BJ (cell line): ENCODE results near the gene CTBP1. TPM values are rescaled to one million over a fixed set of nuclear protein-coding genes. Genes with fewer than 3 reads are reported as not detected.

Experiments used
- CTCF ChIA-PET: fragments of 350-600 bp; formaldehyde crosslinking; extraction: SDS; loops from one replicate; lab custom pipeline; 2021; ENCODE audit warnings: antibody characterized with exemption, inconsistent platforms; lab: Yijun Ruan, JAX
- POLR2A ChIA-PET: fragments of 300-600 bp; sonication (Branson Sonifier 250); formaldehyde crosslinking; extraction: SDS; loops from one replicate; lab custom pipeline; 2021; ENCODE audit warnings: antibody characterized with exemption; lab: Charles Lee
- DNase-seq: peaks from one replicate; pipeline ENCODE4 v3.0.0-alpha.2; 2011; ENCODE audit warnings: low read depth
- H3K27me3 ChIP-seq: 2 replicates; pipeline ENCODE4 v1.6.0; 2011; ENCODE audit warnings: low read length; ENCODE audit not compliant: control insufficient read depth, insufficient read depth
- H3K36me3 ChIP-seq: 2 replicates; pipeline ENCODE4 v1.5.1; 2011; ENCODE audit warnings: low read length; ENCODE audit not compliant: control insufficient read depth, insufficient read depth
- H3K4me3 ChIP-seq: 2 replicates; pipeline ENCODE4 v1.5.1; 2011; ENCODE audit warnings: low read depth, mild to moderate bottlenecking, control low read depth, low read length
- CTCF ChIP-seq: IDR thresholded peaks from 2 replicates; pipeline ENCODE4 v1.5.1; 2011; ENCODE audit warnings: low read depth, mild to moderate bottlenecking, control low read depth, inconsistent platforms, low read length, moderate library complexity; ENCODE audit not compliant: insufficient read depth
- polyA plus RNA-seq: library from polyadenylated mRNA; depleted of rRNA; stranded (reverse); fragments of >200 nt; gene quantifications from 2 replicates; pipeline ENCODE4 v1.2.3, GENCODE V29; 2011

Gene CTBP1
- polyA plus RNA-seq, 1 experiment: 106 TPM

- H3K4me3 ChIP-seq: no peak overlapping the region
- ChIA-PET CTCF (no interaction called here), POLR2A (no interaction called here)
- no peak for TF ChIP-seq CTCF
- H3K27me3 ChIP-seq: no peaks in the 10 kb centered on the region
- H3K36me3 ChIP-seq: peaks cover 19% of the 10 kb centered on the region
- no peak for DNase-seq
These were observed 7.4 kb downstream of the CTBP1 start for GRCh38 chr4:1241466-1241935.

GRCh38 chr4:1240721-1241465 is 8.0 kb downstream of the CTBP1 start:
- Histone ChIP-seq H3K4me3 (no peak overlapping the region), H3K36me3 (peaks cover 23% of the 10 kb centered on the region), H3K27me3 (no peaks in the 10 kb centered on the region)
- TF ChIP-seq CTCF: no peak
- POLR2A ChIA-PET: no interaction called here
- DNase-seq: no peak
- CTCF ChIA-PET: no interaction called here

- Histone ChIP-seq H3K36me3 (peaks cover 30% of the 10 kb centered on the region), H3K4me3 (no peak overlapping the region), H3K27me3 (no peaks in the 10 kb centered on the region)
- no peak for TF ChIP-seq CTCF
- no peak for DNase-seq
- ChIA-PET CTCF (no interaction called here), POLR2A (no interaction called here)
These were observed 9.0 kb downstream of the CTBP1 start for GRCh38 chr4:1239950-1240307.

DNA sequence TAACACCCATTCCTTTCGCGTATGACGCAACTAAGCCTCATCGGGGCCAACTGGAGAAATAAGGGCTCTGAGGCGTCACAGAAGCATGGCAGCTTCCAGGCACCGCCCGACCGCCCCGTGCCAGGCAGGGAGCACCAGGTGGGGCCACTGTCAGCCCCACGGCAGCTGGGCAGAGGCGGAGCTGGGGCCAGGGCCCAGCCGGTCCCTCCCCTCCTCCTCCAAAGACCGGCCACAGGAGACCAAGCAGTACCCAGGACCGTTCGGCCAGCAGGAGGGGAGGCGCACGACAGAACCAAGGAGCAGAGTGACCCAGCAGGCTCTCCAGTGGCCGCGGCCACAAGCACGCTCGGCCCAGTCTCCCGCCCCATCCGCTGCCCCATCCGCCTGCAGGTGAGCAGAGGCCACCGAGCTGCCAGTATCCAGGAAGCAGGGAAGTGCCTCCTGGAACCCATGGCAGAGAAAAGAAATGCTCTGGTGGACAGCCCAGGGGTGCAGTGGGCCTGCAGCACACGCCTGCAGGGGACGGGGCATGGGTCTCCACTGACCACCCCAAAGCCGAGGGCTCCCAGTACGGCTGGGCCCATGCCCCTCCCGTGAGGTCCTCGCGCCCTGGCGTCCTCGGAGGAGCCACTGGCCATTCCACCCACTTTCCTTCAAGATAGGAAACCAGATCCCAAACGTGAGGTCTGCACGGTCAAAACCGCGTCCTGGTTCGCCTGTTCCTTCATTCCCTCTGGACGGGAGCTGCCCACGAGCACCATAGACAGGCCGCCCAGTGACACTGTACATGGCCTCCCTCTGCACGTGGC is 9.6 kb downstream of the CTBP1 start:
- Histone ChIP-seq H3K4me3 (no peak overlapping the region), H3K36me3 (peaks cover 29% of the 10 kb centered on the region), H3K27me3 (no peaks in the 10 kb centered on the region)
- no peak for DNase-seq
- POLR2A ChIA-PET: no interaction called here
- CTCF ChIA-PET: no interaction called here
- TF ChIP-seq CTCF: no peak

GRCh38 chr4:1238676-1239000 is 10.3 kb downstream of the CTBP1 start:
- Histone ChIP-seq H3K36me3 (peaks cover 29% of the 10 kb centered on the region), H3K4me3 (no peak overlapping the region), H3K27me3 (no peaks in the 10 kb centered on the region)
- ChIA-PET POLR2A (no interaction called here), CTCF (no interaction called here)
- TF ChIP-seq CTCF: no peak
- no peak for DNase-seq
